ENCODE results near the gene FOXRED1. TPM values are rescaled to one million over a fixed set of nuclear protein-coding genes. Genes with fewer than 3 reads are reported as not detected.

Gene FOXRED1
- total and polyA plus RNA-seq, 2 of the 13 experiments (the other 11 are each of a cell fraction or from before 2014, with no cell fraction given): 29.6 to 42.9 TPM

DNA sequence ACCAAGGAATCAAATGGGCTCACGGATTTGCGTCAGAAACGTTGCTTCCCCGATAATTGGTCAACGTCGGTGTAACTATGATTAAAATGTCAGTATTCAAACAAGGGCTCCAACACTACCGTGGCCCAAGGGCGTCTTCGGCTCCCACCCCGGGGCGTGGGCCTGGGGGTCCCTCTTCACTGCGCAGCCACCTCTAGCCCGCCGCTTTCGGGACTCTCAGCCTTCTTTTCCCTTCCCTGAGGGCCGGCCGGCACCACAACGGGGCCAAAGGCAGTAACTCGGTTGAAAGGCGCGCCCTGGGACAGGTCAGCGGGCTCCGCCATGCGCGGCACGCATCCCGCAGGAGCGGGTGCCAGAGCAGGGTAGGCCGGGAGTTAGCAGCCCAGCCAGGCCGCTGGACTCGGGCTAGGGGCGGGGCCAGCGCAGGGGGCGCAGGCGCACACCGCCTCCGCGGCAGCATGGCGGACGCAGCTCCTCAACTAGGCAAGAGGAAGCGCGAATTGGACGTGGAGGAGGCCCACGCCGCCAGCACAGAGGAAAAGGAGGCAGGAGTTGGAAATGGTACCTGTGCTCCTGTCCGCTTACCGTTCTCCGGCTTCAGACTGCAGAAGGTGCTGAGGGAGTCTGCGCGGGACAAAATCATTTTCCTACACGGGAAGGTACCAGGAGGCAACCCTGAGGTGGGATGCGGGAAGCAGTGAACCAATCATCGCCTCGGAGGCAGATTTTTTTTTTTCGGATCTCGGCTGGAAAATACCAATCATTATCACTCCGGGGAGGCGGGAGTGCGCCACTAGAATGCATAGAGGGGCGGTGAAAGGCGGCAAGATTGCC lies 34.9 kb downstream of the FOXRED1 start, which contains the start of gene DCPS (continued):
- TF ChIP-seq ZNF20 (CRISPR knock-in tag; IDR thresholded peaks at IDR 0.05) (peak; percentile 75; the same call in 1 of the 2 replicates), MEIS1 (CRISPR knock-in tag; IDR thresholded peaks at IDR 0.05; ENCODE audit: borderline replicate concordance) (peak; percentile 79), CENPT (CRISPR knock-in tag; IDR thresholded peaks at IDR 0.05; ENCODE audit: low read depth) (peak; percentile 88; the same call in 1 of the 2 replicates), POLR2G (IDR thresholded peaks at IDR 0.05; ENCODE audit: low read depth, low read length) (peak; percentile 99), ZNF558 (CRISPR knock-in tag; IDR thresholded peaks at IDR 0.05; ENCODE audit: borderline replicate concordance) (no peak; the same call in 1 of the 2 replicates), ZNF782 (CRISPR knock-in tag; IDR thresholded peaks at IDR 0.05; ENCODE audit: borderline replicate concordance) (no peak), HOXA5 (CRISPR knock-in tag; IDR thresholded peaks at IDR 0.05) (peak; percentile 69; the same call in 1 of the 2 replicates), SP4 (CRISPR knock-in tag; IDR thresholded peaks at IDR 0.05) (peak; percentile 90), SAFB2 (CRISPR knock-in tag; IDR thresholded peaks at IDR 0.05; ENCODE audit: borderline replicate concordance, low read depth) (peak; percentile 95; the same call in 1 of the 2 replicates), ZNF180 (CRISPR knock-in tag; IDR thresholded peaks at IDR 0.05; ENCODE audit: borderline replicate concordance, low read depth) (no peak), ZFP90 (CRISPR knock-in tag; IDR thresholded peaks at IDR 0.05; ENCODE audit: borderline replicate concordance) (no peak; the same call in none of the 2 replicates), KAT7 (CRISPR knock-in tag; IDR thresholded peaks at IDR 0.05; ENCODE audit: borderline replicate concordance) (peak; percentile 78; the same call in 1 of the 2 replicates), YEATS4 (CRISPR knock-in tag; IDR thresholded peaks at IDR 0.05; ENCODE audit: borderline replicate concordance) (peak; percentile 91), ZNF160 (CRISPR knock-in tag; IDR thresholded peaks at IDR 0.05) (peak; percentile 49), SOX13 (IDR thresholded peaks at IDR 0.05) (no peak), SOX13 (CRISPR knock-in tag; conservative IDR thresholded peaks at IDR 0.05 in 1 of 2, IDR thresholded peaks at IDR 0.05 in 1 of 2) (peak in 1 of 2 experiments; percentile 42; a peak in 2 of 4 replicates), ZNF143 (CRISPR knock-in tag; IDR thresholded peaks at IDR 0.05) (peak; percentile 74), ZBTB38 (CRISPR knock-in tag; IDR thresholded peaks at IDR 0.05) (peak; percentile 85), ZNF260 (CRISPR knock-in tag; IDR thresholded peaks at IDR 0.05; ENCODE audit: borderline replicate concordance, low read depth) (no peak), SIN3A (IDR thresholded peaks at IDR 0.05; ENCODE audit: borderline replicate concordance, low read depth, low read length) (peak; percentile 80; the same call in 1 of the 2 replicates), EED (CRISPR knock-in tag; IDR thresholded peaks at IDR 0.05) (0 out of 2 replicates have a peak, but pooled peaks have one; percentile 56), NKX3-1 (CRISPR knock-in tag; IDR thresholded peaks at IDR 0.05) (peak; percentile 54; the same call in 1 of the 2 replicates)
- TF ChIP-seq, protein P1, sequence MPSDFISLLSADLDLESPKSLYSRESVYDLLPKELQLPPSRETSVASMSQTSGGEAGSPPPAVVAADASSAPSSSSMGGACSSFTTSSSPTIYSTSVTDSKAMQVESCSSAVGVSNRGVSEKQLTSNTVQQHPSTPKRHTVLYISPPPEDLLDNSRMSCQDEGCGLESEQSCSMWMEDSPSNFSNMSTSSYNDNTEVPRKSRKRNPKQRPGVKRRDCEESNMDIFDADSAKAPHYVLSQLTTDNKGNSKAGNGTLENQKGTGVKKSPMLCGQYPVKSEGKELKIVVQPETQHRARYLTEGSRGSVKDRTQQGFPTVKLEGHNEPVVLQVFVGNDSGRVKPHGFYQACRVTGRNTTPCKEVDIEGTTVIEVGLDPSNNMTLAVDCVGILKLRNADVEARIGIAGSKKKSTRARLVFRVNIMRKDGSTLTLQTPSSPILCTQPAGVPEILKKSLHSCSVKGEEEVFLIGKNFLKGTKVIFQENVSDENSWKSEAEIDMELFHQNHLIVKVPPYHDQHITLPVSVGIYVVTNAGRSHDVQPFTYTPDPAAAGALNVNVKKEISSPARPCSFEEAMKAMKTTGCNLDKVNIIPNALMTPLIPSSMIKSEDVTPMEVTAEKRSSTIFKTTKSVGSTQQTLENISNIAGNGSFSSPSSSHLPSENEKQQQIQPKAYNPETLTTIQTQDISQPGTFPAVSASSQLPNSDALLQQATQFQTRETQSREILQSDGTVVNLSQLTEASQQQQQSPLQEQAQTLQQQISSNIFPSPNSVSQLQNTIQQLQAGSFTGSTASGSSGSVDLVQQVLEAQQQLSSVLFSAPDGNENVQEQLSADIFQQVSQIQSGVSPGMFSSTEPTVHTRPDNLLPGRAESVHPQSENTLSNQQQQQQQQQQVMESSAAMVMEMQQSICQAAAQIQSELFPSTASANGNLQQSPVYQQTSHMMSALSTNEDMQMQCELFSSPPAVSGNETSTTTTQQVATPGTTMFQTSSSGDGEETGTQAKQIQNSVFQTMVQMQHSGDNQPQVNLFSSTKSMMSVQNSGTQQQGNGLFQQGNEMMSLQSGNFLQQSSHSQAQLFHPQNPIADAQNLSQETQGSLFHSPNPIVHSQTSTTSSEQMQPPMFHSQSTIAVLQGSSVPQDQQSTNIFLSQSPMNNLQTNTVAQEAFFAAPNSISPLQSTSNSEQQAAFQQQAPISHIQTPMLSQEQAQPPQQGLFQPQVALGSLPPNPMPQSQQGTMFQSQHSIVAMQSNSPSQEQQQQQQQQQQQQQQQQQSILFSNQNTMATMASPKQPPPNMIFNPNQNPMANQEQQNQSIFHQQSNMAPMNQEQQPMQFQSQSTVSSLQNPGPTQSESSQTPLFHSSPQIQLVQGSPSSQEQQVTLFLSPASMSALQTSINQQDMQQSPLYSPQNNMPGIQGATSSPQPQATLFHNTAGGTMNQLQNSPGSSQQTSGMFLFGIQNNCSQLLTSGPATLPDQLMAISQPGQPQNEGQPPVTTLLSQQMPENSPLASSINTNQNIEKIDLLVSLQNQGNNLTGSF (CRISPR knock-in tag; IDR thresholded peaks at IDR 0.05): peak; percentile 91
- TF ChIP-seq, protein P2, sequence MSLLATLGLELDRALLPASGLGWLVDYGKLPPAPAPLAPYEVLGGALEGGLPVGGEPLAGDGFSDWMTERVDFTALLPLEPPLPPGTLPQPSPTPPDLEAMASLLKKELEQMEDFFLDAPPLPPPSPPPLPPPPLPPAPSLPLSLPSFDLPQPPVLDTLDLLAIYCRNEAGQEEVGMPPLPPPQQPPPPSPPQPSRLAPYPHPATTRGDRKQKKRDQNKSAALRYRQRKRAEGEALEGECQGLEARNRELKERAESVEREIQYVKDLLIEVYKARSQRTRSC (CRISPR knock-in tag; IDR thresholded peaks at IDR 0.05; ENCODE audit: low read depth): 0 out of 2 replicates have a peak, but pooled peaks have one; percentile 63

Measured in HepG2 (cell line).